Endothelial cell of umbilical vein (primary cell): ENCODE results near the gene CCER1. TPM values are rescaled to one million over a fixed set of nuclear protein-coding genes. Genes with fewer than 3 reads are reported as not detected.
"Not testable (repeated sequence)": the region's sequence is repeated elsewhere in the genome, so short reads cannot be mapped to it uniquely, and the experiment has no call there.

ENCODE experiments used
- BruUV-seq: library from RNA; stranded (reverse); fragments of 400-500 nt; replicated peaks from 2 replicates; lab custom pipeline; 2021; lab: Mats Ljungman, UMichigan
- CTCF ChIA-PET: fragments of 300-600, 350-600 bp; sonication (Branson Sonifier 250); formaldehyde crosslinking; loops from one replicate; lab custom pipeline; 2021; ENCODE audit warnings: antibody characterized with exemption, inconsistent platforms; lab: Charles Lee
- POLR2A ChIA-PET: fragments of 300-600, 350-600 bp; sonication (Branson Sonifier 250); formaldehyde crosslinking; loops from one replicate; lab custom pipeline; 2021; ENCODE audit warnings: antibody characterized with exemption, inconsistent platforms; lab: Charles Lee
- DNase-seq: peaks from one replicate; pipeline ENCODE4 v3.0.0-alpha.2; 2011; ENCODE audit warnings: low read depth, low spot score
- FAIRE-seq: peaks from 2 replicates; lab custom pipeline; 2011; peaks lifted over from hg19 to GRCh38; lab: Jason Lieb, UNC
- H2AFZ ChIP-seq: 2 replicates; pipeline ENCODE4 v1.6.0; 2012; ENCODE audit warnings: low read depth, low read length, control low read depth, inconsistent platforms
- H3K27ac ChIP-seq: 2 replicates; pipeline ENCODE4 v1.5.1; 2011; ENCODE audit warnings: low read depth, mild to moderate bottlenecking, control low read depth, low read length, moderate library complexity; ENCODE audit not compliant: insufficient read depth
- H3K27me3 ChIP-seq, 2 experiments: 2 replicates each; pipeline versions ENCODE4 v1.6.0 to v1.6.1; 2011; ENCODE audit warnings: low read length in 2 of 2, mixed read lengths in 1 of 2; ENCODE audit not compliant: control insufficient read depth in 2 of 2, insufficient read depth in 2 of 2
- H3K36me3 ChIP-seq, 2 experiments: 2 replicates in 1 of 2; 3 replicates in 1 of 2; pipeline ENCODE4 v1.5.1; 2011; ENCODE audit warnings: low read length in 2 of 2, mild to moderate bottlenecking in 1 of 2, moderate library complexity in 1 of 2; ENCODE audit not compliant: control insufficient read depth in 2 of 2, insufficient read depth in 2 of 2; ENCODE audit errors: extremely low read depth in 1 of 2
- H3K4me1 ChIP-seq: 3 replicates; pipeline ENCODE4 v1.5.1; 2011; ENCODE audit warnings: mild to moderate bottlenecking, low read length; ENCODE audit not compliant: control insufficient read depth, insufficient read depth; ENCODE audit errors: extremely low read depth
- H3K4me2 ChIP-seq: 2 replicates; pipeline ENCODE4 v1.6.1; 2011; ENCODE audit warnings: low read length, control low read depth, mixed read lengths; ENCODE audit not compliant: insufficient read depth
- H3K4me3 ChIP-seq, 3 experiments: fragments of 200-600 bp in 1 of 3; sonication (generic), shearing (Covaris generic) in 1 of 3; replicated peaks in 1 of 3; 2 replicates each; pipeline ENCODE4 v1.5.1; 2011 to 2016; ENCODE audit warnings: control low read depth in 3 of 3, low read length in 3 of 3, mild to moderate bottlenecking in 2 of 3, inconsistent platforms in 1 of 3, low read depth in 1 of 3, moderate library complexity in 1 of 3; ENCODE audit not compliant: insufficient read depth in 1 of 3
- H3K79me2 ChIP-seq: 2 replicates; pipeline ENCODE4 v1.6.0; 2012; ENCODE audit warnings: low read length, inconsistent platforms; ENCODE audit not compliant: control insufficient read depth, insufficient read depth
- H3K9ac ChIP-seq: replicated peaks from 2 replicates; pipeline ENCODE3; 2011; ENCODE audit warnings: low read length, control low read depth; ENCODE audit not compliant: insufficient read depth; ENCODE audit errors: extremely low read depth
- H3K9me1 ChIP-seq: replicated peaks from 3 replicates; pipeline ENCODE4 v1.6.0; 2011; ENCODE audit warnings: mild to moderate bottlenecking, low read length; ENCODE audit not compliant: control insufficient read depth, insufficient read depth; ENCODE audit errors: extremely low read depth
- H3K9me3 ChIP-seq: replicated peaks from 2 replicates; pipeline ENCODE4 v1.5.1; 2012; ENCODE audit warnings: low read length, inconsistent platforms; ENCODE audit not compliant: control insufficient read depth, insufficient read depth
- H4K20me1 ChIP-seq: replicated peaks from 2 replicates; pipeline ENCODE3; 2011; ENCODE audit warnings: mild to moderate bottlenecking, low read length; ENCODE audit not compliant: control insufficient read depth, insufficient read depth; ENCODE audit errors: extremely low read depth
- EZH2 ChIP-seq: IDR thresholded peaks from 2 replicates; pipeline ENCODE4 v1.6.1; 2012; ENCODE audit warnings: borderline replicate concordance, low read depth, mild to moderate bottlenecking, moderate library complexity, low read length, inconsistent platforms; ENCODE audit not compliant: severe bottlenecking
- GATA2 ChIP-seq: IDR thresholded peaks from 2 replicates; pipeline ENCODE4 v1.7.0; 2011; ENCODE audit warnings: low read depth, mild to moderate bottlenecking, moderate library complexity, mixed read lengths, low read length; ENCODE audit not compliant: insufficient read length, insufficient read depth
- JUN ChIP-seq: IDR thresholded peaks from 2 replicates; pipeline ENCODE4 v1.6.1; 2011; ENCODE audit warnings: borderline replicate concordance, low read depth; ENCODE audit not compliant: insufficient read length, insufficient read depth
- MAX ChIP-seq: IDR thresholded peaks from 2 replicates; pipeline ENCODE4 v1.6.1; 2011; ENCODE audit not compliant: insufficient read depth, insufficient read length
- MYC ChIP-seq: IDR thresholded peaks from one replicate; pipeline ENCODE4 v1.6.1; 2011; ENCODE audit warnings: mild to moderate bottlenecking, low read depth, low read length
- POLR2A ChIP-seq: IDR thresholded peaks from 2 replicates; pipeline ENCODE4 v1.6.1; 2012; ENCODE audit warnings: low read depth, mild to moderate bottlenecking, control low read depth, low read length
- POLR2AphosphoS5 ChIP-seq: IDR thresholded peaks from 2 replicates; pipeline ENCODE4 v1.6.1; 2012; ENCODE audit warnings: low read depth, mild to moderate bottlenecking, control low read depth, low read length, moderate library complexity; ENCODE audit not compliant: insufficient read depth
- dilution Hi-C: fragments of 300-500 bp; cut with MboI; formaldehyde crosslinking; loops from one replicate; pipeline ENCODE4 v1.15.0; 2019; ENCODE audit warnings: low sequenced_read_pairs; ENCODE audit not compliant: extremely low pct_ligation_motif_present
- intact Hi-C: fragments of 100-400 bp; cut with micrococcal nuclease; formaldehyde crosslinking; loops from one replicate; pipeline ENCODE4 v1.10.0; 2022
- polyA plus RNA-seq, 4 experiments: library from polyadenylated mRNA; depleted of rRNA in 3 of 4; stranded (reverse) in 3 of 4; unstranded in 1 of 4; fragments of >200 nt; gene quantifications; 2 replicates each; pipeline versions ENCODE4 v1.2.1 to v1.2.3, GENCODE V29; 2011 to 2012; ENCODE audit warnings: missing spikeins in 1 of 4
- total RNA-seq: library from RNA; stranded (reverse); gene quantifications from 2 replicates; pipeline ENCODE4 v1.2.3, GENCODE V29; 2021
- TF ChIP-seq, protein P1 (sequence below), 2 donors: IDR thresholded peaks; 1 replicate in 1 of 2; 2 replicates in 1 of 2; pipeline ENCODE4 v1.5.1; 2011; ENCODE audit warnings: low read length in 2 of 2, mild to moderate bottlenecking in 2 of 2, moderate library complexity in 2 of 2, control low read depth in 1 of 2, inconsistent platforms in 1 of 2, low read depth in 1 of 2; ENCODE audit not compliant: insufficient read depth in 1 of 2; ENCODE audit errors: extremely low read depth in 1 of 2

The CCER1 gene
- total and polyA plus RNA-seq, 2 donors (not counting 3 experiments of a cell fraction or from before 2014, with no cell fraction given): not detected

- DNase-seq (no peak), FAIRE-seq (no peak)
- Histone ChIP-seq H4K20me1 (no peaks in the 10 kb centered on the region), H3K27me3 (no peaks in the 10 kb centered on the region), H3K79me2 (no peaks in the 10 kb centered on the region), H3K9me1 (no peaks in the 10 kb centered on the region), H3K27ac (no peak overlapping the region), H2AFZ (no peak overlapping the region), H3K36me3 (no peaks in the 10 kb centered on the region), H3K4me3 (no peak overlapping the region), H3K9me3 (no peaks in the 10 kb centered on the region), H3K4me2 (no peak overlapping the region), H3K9ac (no peak overlapping the region), H3K4me1 (no peaks in the 10 kb centered on the region)
- ChIA-PET POLR2A (no interaction called here), CTCF (interaction anchor here (2.1 kb wide), 2 partner anchors 9 to 339 kb away, joined by 6 read pairs; no protein-coding TSS in a partner anchor)
- intact Hi-C loops: no loop called here
- BruUV-seq: no TSS peak
- dilution Hi-C loops: no loop called here
- no peak for TF ChIP-seq EZH2
- TF ChIP-seq JUN: no peak
- TF ChIP-seq, protein P1, sequence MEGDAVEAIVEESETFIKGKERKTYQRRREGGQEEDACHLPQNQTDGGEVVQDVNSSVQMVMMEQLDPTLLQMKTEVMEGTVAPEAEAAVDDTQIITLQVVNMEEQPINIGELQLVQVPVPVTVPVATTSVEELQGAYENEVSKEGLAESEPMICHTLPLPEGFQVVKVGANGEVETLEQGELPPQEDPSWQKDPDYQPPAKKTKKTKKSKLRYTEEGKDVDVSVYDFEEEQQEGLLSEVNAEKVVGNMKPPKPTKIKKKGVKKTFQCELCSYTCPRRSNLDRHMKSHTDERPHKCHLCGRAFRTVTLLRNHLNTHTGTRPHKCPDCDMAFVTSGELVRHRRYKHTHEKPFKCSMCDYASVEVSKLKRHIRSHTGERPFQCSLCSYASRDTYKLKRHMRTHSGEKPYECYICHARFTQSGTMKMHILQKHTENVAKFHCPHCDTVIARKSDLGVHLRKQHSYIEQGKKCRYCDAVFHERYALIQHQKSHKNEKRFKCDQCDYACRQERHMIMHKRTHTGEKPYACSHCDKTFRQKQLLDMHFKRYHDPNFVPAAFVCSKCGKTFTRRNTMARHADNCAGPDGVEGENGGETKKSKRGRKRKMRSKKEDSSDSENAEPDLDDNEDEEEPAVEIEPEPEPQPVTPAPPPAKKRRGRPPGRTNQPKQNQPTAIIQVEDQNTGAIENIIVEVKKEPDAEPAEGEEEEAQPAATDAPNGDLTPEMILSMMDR (IDR thresholded peaks at IDR 0.05; ENCODE audit: extremely low read depth in 1 of 2, insufficient read depth in 1 of 2, low read depth in 1 of 2, low read length in 2 of 2): no peak
- TF ChIP-seq MAX: no peak
- TF ChIP-seq GATA2: no peak
- TF ChIP-seq POLR2A: no peak
- TF ChIP-seq MYC: no peak
- no peak for TF ChIP-seq POLR2AphosphoS5
Observed at GRCh38 chr12:90987101-90987500, 32.1 kb upstream of the CCER1 start.

- H3K36me3 ChIP-seq, H3K27me3 ChIP-seq, H3K4me3 ChIP-seq, H3K4me2 ChIP-seq, FAIRE-seq, BruUV-seq, DNase-seq, H3K9me3 ChIP-seq, H3K9ac ChIP-seq, dilution Hi-C loops, POLR2A ChIA-PET, H3K27ac ChIP-seq, H3K79me2 ChIP-seq, H4K20me1 ChIP-seq, H3K4me1 ChIP-seq, H3K9me1 ChIP-seq, H2AFZ ChIP-seq, intact Hi-C loops: not testable (repeated sequence)
- CTCF ChIA-PET: interaction anchor here (2.1 kb wide), 1 partner anchor 7 kb away, joined by 6 read pairs; no protein-coding TSS in a partner anchor
Observed at GRCh38 chr12:90985331-90985730, 30.4 kb upstream of the CCER1 start.
